GM12878 (cell line): ENCODE results near the gene SPI1. TPM values are rescaled to one million over a fixed set of nuclear protein-coding genes. Genes with fewer than 3 reads are reported as not detected.
A peak's percentile ranks its signal among the peaks of the same experiment; 100 is the strongest.

Source experiments
- CBFB ChIP-seq: IDR thresholded peaks from 2 replicates; pipeline ENCODE4 v1.6.1; 2016; ENCODE audit warnings: antibody characterized with exemption, low read depth
- CREM ChIP-seq: IDR thresholded peaks from 2 replicates; pipeline ENCODE4 v1.6.1; 2014; ENCODE audit warnings: antibody characterized with exemption, low read depth
- DPF2 ChIP-seq: fragments of 450-650 bp; IDR thresholded peaks from 2 replicates; pipeline ENCODE4 v1.6.1; 2017; ENCODE audit warnings: mild to moderate bottlenecking
- ETV6 ChIP-seq, 2 experiments: fragments of 450-650 bp in 1 of 2; IDR thresholded peaks in 1 of 2; conservative IDR thresholded peaks in 1 of 2; 2 replicates each; pipeline ENCODE4 v1.6.1; 2014; ENCODE audit warnings: antibody characterized with exemption in 1 of 2, borderline replicate concordance in 1 of 2, low read depth in 1 of 2, mild to moderate bottlenecking in 1 of 2, moderate library complexity in 1 of 2
- GABPA ChIP-seq: IDR thresholded peaks from 2 replicates; pipeline ENCODE4 v1.6.1; 2014; ENCODE audit warnings: antibody characterized with exemption, low read depth, mild to moderate bottlenecking, inconsistent platforms
- KAT2A ChIP-seq: conservative IDR thresholded peaks from 2 replicates; pipeline ENCODE4 v1.6.1; 2011; ENCODE audit warnings: low read depth, low read length; ENCODE audit not compliant: control insufficient read depth
- LARP7 ChIP-seq: fragments of 450-650 bp; IDR thresholded peaks from 2 replicates; pipeline ENCODE4 v1.6.1; 2017; ENCODE audit warnings: mild to moderate bottlenecking
- MEF2A ChIP-seq: IDR thresholded peaks from 2 replicates; pipeline ENCODE4 v1.6.1; 2011; ENCODE audit warnings: low read depth, mild to moderate bottlenecking, low read length, moderate library complexity; ENCODE audit not compliant: insufficient read depth
- NBN ChIP-seq: fragments of 450-650 bp; IDR thresholded peaks from 2 replicates; pipeline ENCODE4 v1.6.1; 2016
- POLR2AphosphoS5 ChIP-seq: IDR thresholded peaks from 2 replicates; pipeline ENCODE4 v1.6.1; 2011; ENCODE audit warnings: mild to moderate bottlenecking, low read length, inconsistent platforms
- STAT3 ChIP-seq: IDR thresholded peaks from 2 replicates; pipeline ENCODE4 v1.6.1; 2011; ENCODE audit warnings: low read depth, low read length, improper control_type of control experiment
- SUPT20H ChIP-seq: IDR thresholded peaks from 2 replicates; pipeline ENCODE4 v1.6.1; 2011; ENCODE audit warnings: low read depth, mild to moderate bottlenecking, low read length, moderate library complexity, borderline replicate concordance; ENCODE audit not compliant: control insufficient read depth
- ZNF217 ChIP-seq: fragments of 450-650 bp; IDR thresholded peaks from 2 replicates; pipeline ENCODE4 v1.6.1; 2017; ENCODE audit warnings: antibody characterized with exemption, mild to moderate bottlenecking
- ZNF274 ChIP-seq: IDR thresholded peaks from one replicate; pipeline ENCODE4 v1.8.0; 2011; ENCODE audit not compliant: insufficient read length, insufficient read depth
- ZNF622 ChIP-seq: fragments of 450-650 bp; IDR thresholded peaks from 2 replicates; pipeline ENCODE4 v1.6.1; 2017; ENCODE audit warnings: mild to moderate bottlenecking, inconsistent platforms
- polyA plus RNA-seq, 11 experiments: library from polyadenylated mRNA; depleted of rRNA in 4 of 11; unstranded in 6 of 11; stranded (reverse) in 5 of 11; fragments of >200 nt; fragmentation: Nextera tagmentation in 4 of 11; fragmentation: Illumina TruSeq in 1 of 11; extraction: Ambion mirVana in 4 of 11; extraction: Trizol in 1 of 11; gene quantifications; 1 replicate in 1 of 11; 2 replicates in 10 of 11; pipeline versions ENCODE4 v1.2.1 to v1.2.3, GENCODE V29; 2011 to 2016; ENCODE audit warnings: inconsistent platforms in 2 of 11, missing spikeins in 2 of 11, low read depth in 1 of 11
- total RNA-seq, 4 experiments: library from RNA; depleted of rRNA in 3 of 4; stranded (reverse); fragments of >200 nt in 3 of 4; fragmentation: Illumina TruSeq in 1 of 4; extraction: Trizol in 1 of 4; gene quantifications; 2 replicates each; pipeline versions ENCODE4 v1.2.1 to v1.2.3, GENCODE V29; 2013 to 2021
- TF ChIP-seq, protein P1 (sequence below), 3 experiments: IDR thresholded peaks in 2 of 3; conservative IDR thresholded peaks in 1 of 3; 2 replicates each; pipeline ENCODE4 v1.5.1; 2011; ENCODE audit warnings: low read depth in 3 of 3, low read length in 3 of 3, mild to moderate bottlenecking in 3 of 3, control low read depth in 2 of 3, moderate library complexity in 2 of 3, inconsistent platforms in 1 of 3, mixed read lengths in 1 of 3; ENCODE audit not compliant: control insufficient read depth in 2 of 3, insufficient read depth in 1 of 3; ENCODE audit errors: extremely low read depth in 1 of 3
- TF ChIP-seq, protein P2 (sequence below): fragments of 450-650 bp; IDR thresholded peaks from 2 replicates; pipeline ENCODE4 v1.6.1; 2017; ENCODE audit warnings: mild to moderate bottlenecking, moderate library complexity
- TF ChIP-seq, protein P3 (sequence below): IDR thresholded peaks from 2 replicates; pipeline ENCODE4 v1.6.1; 2011; ENCODE audit warnings: borderline replicate concordance, low read depth, mild to moderate bottlenecking, moderate library complexity, low read length; ENCODE audit not compliant: insufficient read depth, poor library complexity, severe bottlenecking
- TF ChIP-seq, protein P4 (sequence below): fragments of 450-650 bp; IDR thresholded peaks from 2 replicates; pipeline ENCODE4 v1.6.1; 2014; ENCODE audit warnings: mild to moderate bottlenecking
- TF ChIP-seq, protein P5 (sequence below): fragments of 450-650 bp; IDR thresholded peaks from 2 replicates; pipeline ENCODE4 v1.6.1; 2017; ENCODE audit warnings: borderline replicate concordance

Gene SPI1
- total and polyA plus RNA-seq, 10 of the 15 experiments (the other 5 are each of a cell fraction or from before 2014, with no cell fraction given), result 0.05 to 31.1 (median 9.7) TPM

DNA sequence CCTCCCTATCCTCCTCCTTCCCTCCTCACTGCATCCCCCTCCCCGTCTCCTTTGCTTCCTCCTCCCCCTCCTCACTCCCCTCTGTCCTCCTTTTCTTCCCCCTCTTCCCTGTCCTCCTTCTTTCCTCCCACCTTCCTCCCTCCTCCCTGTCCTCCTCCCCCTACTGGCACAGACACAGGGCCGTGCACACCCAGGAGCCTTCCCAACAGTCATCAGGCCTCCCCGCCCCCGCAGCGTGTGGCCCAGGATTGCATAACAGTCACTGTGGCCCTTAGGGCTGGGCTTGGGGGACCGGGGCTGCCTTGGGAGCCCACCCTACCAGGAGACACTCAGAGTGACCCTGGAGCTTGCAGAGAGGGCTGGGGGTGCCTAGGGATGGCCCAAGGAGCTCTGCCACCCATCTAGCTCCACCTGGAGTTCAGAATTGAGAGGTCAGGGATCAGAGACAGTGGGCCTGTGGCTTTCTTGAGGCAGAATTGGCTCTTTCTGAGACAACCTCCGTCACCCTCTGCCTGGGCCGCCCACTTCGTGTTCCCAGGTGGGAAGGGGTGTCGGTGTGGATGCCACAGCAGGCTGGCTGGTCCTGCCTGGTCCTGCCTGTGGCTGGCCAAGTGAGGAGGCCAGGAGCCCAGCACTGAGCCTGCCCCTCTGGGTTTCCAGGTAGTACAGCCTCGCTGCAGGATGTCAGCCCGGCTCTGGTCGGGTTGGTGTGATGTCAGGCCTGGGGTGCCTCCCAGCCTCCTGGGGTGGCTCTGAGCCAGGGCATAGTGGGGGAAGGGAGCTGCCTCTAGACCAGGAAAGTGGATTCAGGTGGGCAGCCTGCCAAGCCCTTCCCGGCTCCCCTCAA lies 1.6 kb downstream of the SPI1 start (continued):
- TF ChIP-seq STAT3 (no peak), ZNF622 (no peak), MEF2A (no peak), GABPA (no peak), CBFB (no peak), DPF2 (0 out of 2 replicates have a peak, but pooled peaks have one; percentile 18), POLR2AphosphoS5 (no peak), ETV6 (conservative IDR thresholded peaks at IDR 0.05 in 1 of 2, IDR thresholded peaks at IDR 0.05 in 1 of 2; ENCODE audit: borderline replicate concordance in 1 of 2, low read depth in 1 of 2) (no peak), ZNF274 (no peak), NBN (0 out of 2 replicates have a peak, but pooled peaks have one; percentile 9), KAT2A (no peak), LARP7 (no peak), SUPT20H (no peak), ZNF217 (no peak), CREM (no peak)
- TF ChIP-seq, protein P1, sequence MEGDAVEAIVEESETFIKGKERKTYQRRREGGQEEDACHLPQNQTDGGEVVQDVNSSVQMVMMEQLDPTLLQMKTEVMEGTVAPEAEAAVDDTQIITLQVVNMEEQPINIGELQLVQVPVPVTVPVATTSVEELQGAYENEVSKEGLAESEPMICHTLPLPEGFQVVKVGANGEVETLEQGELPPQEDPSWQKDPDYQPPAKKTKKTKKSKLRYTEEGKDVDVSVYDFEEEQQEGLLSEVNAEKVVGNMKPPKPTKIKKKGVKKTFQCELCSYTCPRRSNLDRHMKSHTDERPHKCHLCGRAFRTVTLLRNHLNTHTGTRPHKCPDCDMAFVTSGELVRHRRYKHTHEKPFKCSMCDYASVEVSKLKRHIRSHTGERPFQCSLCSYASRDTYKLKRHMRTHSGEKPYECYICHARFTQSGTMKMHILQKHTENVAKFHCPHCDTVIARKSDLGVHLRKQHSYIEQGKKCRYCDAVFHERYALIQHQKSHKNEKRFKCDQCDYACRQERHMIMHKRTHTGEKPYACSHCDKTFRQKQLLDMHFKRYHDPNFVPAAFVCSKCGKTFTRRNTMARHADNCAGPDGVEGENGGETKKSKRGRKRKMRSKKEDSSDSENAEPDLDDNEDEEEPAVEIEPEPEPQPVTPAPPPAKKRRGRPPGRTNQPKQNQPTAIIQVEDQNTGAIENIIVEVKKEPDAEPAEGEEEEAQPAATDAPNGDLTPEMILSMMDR (IDR thresholded peaks at IDR 0.05 in 2 of 3, conservative IDR thresholded peaks at IDR 0.05 in 1 of 3; ENCODE audit: control insufficient read depth in 2 of 3, extremely low read depth in 1 of 3, insufficient read depth in 1 of 3, low read depth in 3 of 3, low read length in 3 of 3), result peak; percentile 15 to 20 (median 17); a peak in 3 of 6 replicates
- TF ChIP-seq, protein P2, sequence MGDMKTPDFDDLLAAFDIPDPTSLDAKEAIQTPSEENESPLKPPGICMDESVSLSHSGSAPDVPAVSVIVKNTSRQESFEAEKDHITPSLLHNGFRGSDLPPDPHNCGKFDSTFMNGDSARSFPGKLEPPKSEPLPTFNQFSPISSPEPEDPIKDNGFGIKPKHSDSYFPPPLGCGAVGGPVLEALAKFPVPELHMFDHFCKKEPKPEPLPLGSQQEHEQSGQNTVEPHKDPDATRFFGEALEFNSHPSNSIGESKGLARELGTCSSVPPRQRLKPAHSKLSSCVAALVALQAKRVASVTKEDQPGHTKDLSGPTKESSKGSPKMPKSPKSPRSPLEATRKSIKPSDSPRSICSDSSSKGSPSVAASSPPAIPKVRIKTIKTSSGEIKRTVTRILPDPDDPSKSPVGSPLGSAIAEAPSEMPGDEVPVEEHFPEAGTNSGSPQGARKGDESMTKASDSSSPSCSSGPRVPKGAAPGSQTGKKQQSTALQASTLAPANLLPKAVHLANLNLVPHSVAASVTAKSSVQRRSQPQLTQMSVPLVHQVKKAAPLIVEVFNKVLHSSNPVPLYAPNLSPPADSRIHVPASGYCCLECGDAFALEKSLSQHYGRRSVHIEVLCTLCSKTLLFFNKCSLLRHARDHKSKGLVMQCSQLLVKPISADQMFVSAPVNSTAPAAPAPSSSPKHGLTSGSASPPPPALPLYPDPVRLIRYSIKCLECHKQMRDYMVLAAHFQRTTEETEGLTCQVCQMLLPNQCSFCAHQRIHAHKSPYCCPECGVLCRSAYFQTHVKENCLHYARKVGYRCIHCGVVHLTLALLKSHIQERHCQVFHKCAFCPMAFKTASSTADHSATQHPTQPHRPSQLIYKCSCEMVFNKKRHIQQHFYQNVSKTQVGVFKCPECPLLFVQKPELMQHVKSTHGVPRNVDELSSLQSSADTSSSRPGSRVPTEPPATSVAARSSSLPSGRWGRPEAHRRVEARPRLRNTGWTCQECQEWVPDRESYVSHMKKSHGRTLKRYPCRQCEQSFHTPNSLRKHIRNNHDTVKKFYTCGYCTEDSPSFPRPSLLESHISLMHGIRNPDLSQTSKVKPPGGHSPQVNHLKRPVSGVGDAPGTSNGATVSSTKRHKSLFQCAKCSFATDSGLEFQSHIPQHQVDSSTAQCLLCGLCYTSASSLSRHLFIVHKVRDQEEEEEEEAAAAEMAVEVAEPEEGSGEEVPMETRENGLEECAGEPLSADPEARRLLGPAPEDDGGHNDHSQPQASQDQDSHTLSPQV, result no peak
- TF ChIP-seq, protein P3, sequence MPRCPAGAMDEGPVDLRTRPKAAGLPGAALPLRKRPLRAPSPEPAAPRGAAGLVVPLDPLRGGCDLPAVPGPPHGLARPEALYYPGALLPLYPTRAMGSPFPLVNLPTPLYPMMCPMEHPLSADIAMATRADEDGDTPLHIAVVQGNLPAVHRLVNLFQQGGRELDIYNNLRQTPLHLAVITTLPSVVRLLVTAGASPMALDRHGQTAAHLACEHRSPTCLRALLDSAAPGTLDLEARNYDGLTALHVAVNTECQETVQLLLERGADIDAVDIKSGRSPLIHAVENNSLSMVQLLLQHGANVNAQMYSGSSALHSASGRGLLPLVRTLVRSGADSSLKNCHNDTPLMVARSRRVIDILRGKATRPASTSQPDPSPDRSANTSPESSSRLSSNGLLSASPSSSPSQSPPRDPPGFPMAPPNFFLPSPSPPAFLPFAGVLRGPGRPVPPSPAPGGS, result no peak
- TF ChIP-seq, protein P4, sequence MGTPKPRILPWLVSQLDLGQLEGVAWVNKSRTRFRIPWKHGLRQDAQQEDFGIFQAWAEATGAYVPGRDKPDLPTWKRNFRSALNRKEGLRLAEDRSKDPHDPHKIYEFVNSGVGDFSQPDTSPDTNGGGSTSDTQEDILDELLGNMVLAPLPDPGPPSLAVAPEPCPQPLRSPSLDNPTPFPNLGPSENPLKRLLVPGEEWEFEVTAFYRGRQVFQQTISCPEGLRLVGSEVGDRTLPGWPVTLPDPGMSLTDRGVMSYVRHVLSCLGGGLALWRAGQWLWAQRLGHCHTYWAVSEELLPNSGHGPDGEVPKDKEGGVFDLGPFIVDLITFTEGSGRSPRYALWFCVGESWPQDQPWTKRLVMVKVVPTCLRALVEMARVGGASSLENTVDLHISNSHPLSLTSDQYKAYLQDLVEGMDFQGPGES, result no peak
- TF ChIP-seq, protein P5, sequence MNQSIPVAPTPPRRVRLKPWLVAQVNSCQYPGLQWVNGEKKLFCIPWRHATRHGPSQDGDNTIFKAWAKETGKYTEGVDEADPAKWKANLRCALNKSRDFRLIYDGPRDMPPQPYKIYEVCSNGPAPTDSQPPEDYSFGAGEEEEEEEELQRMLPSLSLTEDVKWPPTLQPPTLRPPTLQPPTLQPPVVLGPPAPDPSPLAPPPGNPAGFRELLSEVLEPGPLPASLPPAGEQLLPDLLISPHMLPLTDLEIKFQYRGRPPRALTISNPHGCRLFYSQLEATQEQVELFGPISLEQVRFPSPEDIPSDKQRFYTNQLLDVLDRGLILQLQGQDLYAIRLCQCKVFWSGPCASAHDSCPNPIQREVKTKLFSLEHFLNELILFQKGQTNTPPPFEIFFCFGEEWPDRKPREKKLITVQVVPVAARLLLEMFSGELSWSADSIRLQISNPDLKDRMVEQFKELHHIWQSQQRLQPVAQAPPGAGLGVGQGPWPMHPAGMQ, result no peak
